Raji (cell line): ENCODE results near the gene C11orf54.

Experiments used
- POLR2A ChIP-seq: IDR thresholded peaks from 2 replicates; pipeline ENCODE4 v1.6.1; 2011; ENCODE audit warnings: low read depth, low read length, control low read depth; ENCODE audit not compliant: insufficient read depth

C11orf54 gene

GRCh38 chr11:93775289-93775688 is 33.8 kb downstream of the C11orf54 start:
- no peak for TF ChIP-seq POLR2A

GRCh38 chr11:93783362-93783761 is 41.9 kb downstream of the C11orf54 start:
- no peak for TF ChIP-seq POLR2A

GRCh38 chr11:93783765-93784144 is 42.3 kb downstream of the C11orf54 start:
- TF ChIP-seq POLR2A = no peak

- TF ChIP-seq POLR2A = peak; percentile 88
These were observed 42.9 kb downstream of the C11orf54 start, which contains the start of gene MED17 for GRCh38 chr11:93784145-93784934. MED17 (plus strand) TSS chr11:93784282; CDS start chr11:93784514, 232 bp downstream.

- no peak for TF ChIP-seq POLR2A
These were observed 43.5 kb downstream of the C11orf54 start for GRCh38 chr11:93784935-93785360.

GRCh38 chr11:93791493-93791892 is 50.0 kb downstream of the C11orf54 start:
- no peak for TF ChIP-seq POLR2A

GRCh38 chr11:93796441-93797231 is 55.2 kb downstream of the C11orf54 start:
- TF ChIP-seq POLR2A = no peak

GRCh38 chr11:93801366-93801765 is 59.9 kb downstream of the C11orf54 start:
- no peak for TF ChIP-seq POLR2A

- TF ChIP-seq POLR2A = no peak
These were observed 63.4 kb downstream of the C11orf54 start for GRCh38 chr11:93804879-93805278.

- TF ChIP-seq POLR2A = no peak
These were observed 66.5 kb downstream of the C11orf54 start for GRCh38 chr11:93807980-93808379.

- TF ChIP-seq POLR2A = no peak
These were observed 72.5 kb downstream of the C11orf54 start for GRCh38 chr11:93813974-93814373.
